ENCODE results near the gene ZMYM3. TPM values are rescaled to one million over a fixed set of nuclear protein-coding genes. Genes with fewer than 3 reads are reported as not detected.

Gene ZMYM3
- total and polyA plus RNA-seq, 2 donors (not counting 1 experiment from before 2014, with no cell fraction given) = 21.8 to 40.6 TPM

DNA sequence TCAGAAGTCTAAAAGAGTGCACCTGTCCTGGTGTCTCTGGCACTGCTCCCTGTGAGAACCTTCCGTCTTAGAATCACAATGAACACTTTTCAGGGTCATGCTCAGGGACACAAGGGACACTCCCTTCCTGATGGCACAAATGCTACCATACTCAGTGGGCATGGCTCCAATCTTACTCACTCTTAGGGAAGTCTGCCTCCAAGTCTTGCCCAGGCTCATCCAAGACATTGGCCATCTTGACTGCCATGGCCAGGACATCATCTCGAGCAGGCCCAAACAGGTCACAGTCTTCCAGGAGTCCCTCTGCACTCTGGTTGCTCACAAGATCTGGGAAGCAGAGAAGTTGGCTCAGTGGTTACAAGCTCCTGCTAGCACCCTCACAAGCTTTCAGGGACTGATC, 8.8 kb downstream of the ZMYM3 start:
- no peak overlapping the region for H3K27ac ChIP-seq (ENCODE audit: low read length in 2 of 2)
- CTCF ChIA-PET = no interaction called here

DNA sequence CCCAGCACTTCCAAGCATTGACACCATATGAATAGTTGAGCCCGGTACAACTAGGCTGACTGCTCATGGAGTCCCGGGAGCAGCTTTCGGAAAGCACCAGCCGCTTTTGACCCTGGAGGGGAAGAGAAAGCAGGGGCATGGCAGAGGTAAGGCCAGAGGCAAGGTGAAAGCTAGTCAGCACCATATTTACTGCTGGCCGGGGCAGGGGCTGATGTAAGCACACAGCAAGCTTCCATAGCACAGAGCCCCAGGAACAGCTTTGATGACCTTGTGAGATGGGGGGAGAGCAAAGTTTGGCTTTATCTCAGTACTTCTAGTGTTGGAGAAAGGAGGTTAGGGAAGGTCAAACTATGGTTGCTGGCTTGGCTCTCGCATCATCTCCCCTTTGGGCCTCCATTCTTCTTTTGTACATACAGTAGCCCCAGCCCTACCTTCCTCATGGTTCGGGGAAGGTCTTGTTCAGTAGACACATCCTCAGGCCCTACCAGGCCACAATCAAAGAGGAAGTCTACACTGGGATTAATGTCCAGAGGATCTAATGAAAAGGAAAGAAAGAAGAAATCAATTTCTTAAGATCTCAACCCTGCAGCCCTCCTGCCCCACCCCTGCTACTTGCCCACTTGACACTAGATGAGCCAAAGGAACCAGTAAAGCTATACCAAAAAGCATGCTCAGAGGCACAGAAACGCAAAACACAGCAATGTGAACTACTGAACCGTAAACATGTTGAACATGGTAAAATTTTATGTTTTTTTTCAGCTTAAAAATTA, 9.4 kb downstream of the ZMYM3 start:
- Histone ChIP-seq H3K4me1 (ENCODE audit: control insufficient read depth in 2 of 2, insufficient read depth in 2 of 2, low read length in 2 of 2) (no peaks in the 10 kb centered on the region), H3K79me2 (ENCODE audit: control insufficient read depth, insufficient read depth, low read length) (no peaks in the 10 kb centered on the region), H3K27me3 (replicated peaks in 1 of 4; ENCODE audit: control extremely low read depth in 1 of 4, control insufficient read depth in 3 of 4, insufficient read depth in 4 of 4, low read length in 3 of 4) (no peaks in the 10 kb centered on the region), H4K20me1 (ENCODE audit: control insufficient read depth, insufficient read depth, low read length, poor library complexity, severe bottlenecking) (no peaks in the 10 kb centered on the region), H2AFZ (ENCODE audit: insufficient read depth, low read depth, low read length, poor library complexity, severe bottlenecking) (no peak overlapping the region), H3K36me3 (replicated peaks in 1 of 2; ENCODE audit: control extremely low read depth in 1 of 2, control insufficient read depth in 1 of 2, extremely low read depth in 1 of 2, insufficient read depth in 2 of 2, low read length in 1 of 2) (peaks cover 3 to 45% of the 10 kb centered on the region in 2 experiments), H3K9me3 (ENCODE audit: control extremely low read depth in 1 of 3, control insufficient read depth in 2 of 3, insufficient read depth in 1 of 3, low read length in 2 of 3) (no peaks in the 10 kb centered on the region), H3K4me2 (replicated peaks; ENCODE audit: low read depth, low read length, poor library complexity, severe bottlenecking) (no peak overlapping the region), H3K9ac (ENCODE audit: low read length) (no peak overlapping the region), H3K27ac (ENCODE audit: low read length in 2 of 2) (no peak overlapping the region), H3K4me3 (ENCODE audit: control extremely low read depth in 1 of 5, extremely low read depth in 1 of 5, insufficient read depth in 1 of 5, low read depth in 2 of 5, low read length in 4 of 5) (no peak overlapping the region)
- H3K4me1 Mint-ChIP-seq = no peaks in the 10 kb centered on the region
- H3K4me3 Mint-ChIP-seq = no peak overlapping the region
- ChIA-PET POLR2A (no interaction called here), CTCF (no interaction called here)
- TF ChIP-seq, protein P1, sequence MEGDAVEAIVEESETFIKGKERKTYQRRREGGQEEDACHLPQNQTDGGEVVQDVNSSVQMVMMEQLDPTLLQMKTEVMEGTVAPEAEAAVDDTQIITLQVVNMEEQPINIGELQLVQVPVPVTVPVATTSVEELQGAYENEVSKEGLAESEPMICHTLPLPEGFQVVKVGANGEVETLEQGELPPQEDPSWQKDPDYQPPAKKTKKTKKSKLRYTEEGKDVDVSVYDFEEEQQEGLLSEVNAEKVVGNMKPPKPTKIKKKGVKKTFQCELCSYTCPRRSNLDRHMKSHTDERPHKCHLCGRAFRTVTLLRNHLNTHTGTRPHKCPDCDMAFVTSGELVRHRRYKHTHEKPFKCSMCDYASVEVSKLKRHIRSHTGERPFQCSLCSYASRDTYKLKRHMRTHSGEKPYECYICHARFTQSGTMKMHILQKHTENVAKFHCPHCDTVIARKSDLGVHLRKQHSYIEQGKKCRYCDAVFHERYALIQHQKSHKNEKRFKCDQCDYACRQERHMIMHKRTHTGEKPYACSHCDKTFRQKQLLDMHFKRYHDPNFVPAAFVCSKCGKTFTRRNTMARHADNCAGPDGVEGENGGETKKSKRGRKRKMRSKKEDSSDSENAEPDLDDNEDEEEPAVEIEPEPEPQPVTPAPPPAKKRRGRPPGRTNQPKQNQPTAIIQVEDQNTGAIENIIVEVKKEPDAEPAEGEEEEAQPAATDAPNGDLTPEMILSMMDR (IDR thresholded peaks at IDR 0.05) = no peak
- no peak for TF ChIP-seq EZH2 (IDR thresholded peaks at IDR 0.05; ENCODE audit: borderline replicate concordance, insufficient read depth, low read depth, low read length, poor library complexity, severe bottlenecking)
- WGBS (ENCODE audit: insufficient coverage) = 100% methylated on average over 1 of the region's 9 CpGs
- no peak for DNase-seq
- H3K27me3 Mint-ChIP-seq = no peaks in the 10 kb centered on the region
- intact Hi-C loops (cut with micrococcal nuclease) = no loop called here
- no peaks in the 10 kb centered on the region for H3K9me3 Mint-ChIP-seq (ENCODE audit: insufficient read depth)
- no peak for ATAC-seq (ENCODE audit: low read depth)
- H3K27ac Mint-ChIP-seq = no peak overlapping the region

More for the DNA sequence above, 8.8 kb downstream of the ZMYM3 start:
- Histone ChIP-seq H3K4me2 (replicated peaks; ENCODE audit: low read depth, low read length, poor library complexity, severe bottlenecking) (no peak overlapping the region), H3K36me3 (replicated peaks in 1 of 2; ENCODE audit: control extremely low read depth in 1 of 2, control insufficient read depth in 1 of 2, extremely low read depth in 1 of 2, insufficient read depth in 2 of 2, low read length in 1 of 2) (peaks cover 2 to 48% of the 10 kb centered on the region in 2 experiments), H3K79me2 (ENCODE audit: control insufficient read depth, insufficient read depth, low read length) (no peaks in the 10 kb centered on the region), H3K9ac (ENCODE audit: low read length) (no peak overlapping the region), H3K4me1 (ENCODE audit: control insufficient read depth in 2 of 2, insufficient read depth in 2 of 2, low read length in 2 of 2) (no peaks in the 10 kb centered on the region), H3K27me3 (replicated peaks in 1 of 4; ENCODE audit: control extremely low read depth in 1 of 4, control insufficient read depth in 3 of 4, insufficient read depth in 4 of 4, low read length in 3 of 4) (no peaks in the 10 kb centered on the region), H2AFZ (ENCODE audit: insufficient read depth, low read depth, low read length, poor library complexity, severe bottlenecking) (no peak overlapping the region), H3K9me3 (ENCODE audit: control extremely low read depth in 1 of 3, control insufficient read depth in 2 of 3, insufficient read depth in 1 of 3, low read length in 2 of 3) (no peaks in the 10 kb centered on the region), H4K20me1 (ENCODE audit: control insufficient read depth, insufficient read depth, low read length, poor library complexity, severe bottlenecking) (no peaks in the 10 kb centered on the region), H3K4me3 (ENCODE audit: control extremely low read depth in 1 of 5, extremely low read depth in 1 of 5, insufficient read depth in 1 of 5, low read depth in 2 of 5, low read length in 4 of 5) (no peak overlapping the region)
- no peak overlapping the region for H3K4me3 Mint-ChIP-seq
- H3K4me1 Mint-ChIP-seq = no peaks in the 10 kb centered on the region
- whole genome bisulfite sequencing (ENCODE audit: insufficient coverage) = 100% methylated on average over 1 of the region's 2 CpGs
- no peak overlapping the region for H3K27ac Mint-ChIP-seq
- no peaks in the 10 kb centered on the region for H3K27me3 Mint-ChIP-seq
- no peaks in the 10 kb centered on the region for H3K9me3 Mint-ChIP-seq (ENCODE audit: insufficient read depth)
- TF ChIP-seq EZH2 (IDR thresholded peaks at IDR 0.05; ENCODE audit: borderline replicate concordance, insufficient read depth, low read depth, low read length, poor library complexity, severe bottlenecking) = no peak
- TF ChIP-seq, protein P1 (IDR thresholded peaks at IDR 0.05) = no peak
- no peak for DNase-seq
- ATAC-seq (ENCODE audit: low read depth) = no peak
- POLR2A ChIA-PET = no interaction called here
- intact Hi-C loops (cut with micrococcal nuclease) = no loop called here
